GM18907 (cell line): ENCODE measurements around the gene RAB13.
"Not testable (repeated sequence)": the region's sequence is repeated elsewhere in the genome, so short reads cannot be mapped to it uniquely, and the experiment has no call there.

Source experiments
- ATAC-seq: cut with Tn5 transposase; IDR thresholded peaks from one replicate; pipeline ENCODE4 v1.9.1; 2021; ENCODE audit warnings: mild to moderate bottlenecking, moderate library complexity; ENCODE audit not compliant: unreplicated experiment

RAB13 gene

GRCh38 chr1:153985941-153986761 is at the start of gene RAB13:
Gene RAB13 (minus strand): TSS chr1:153986339. CDS start chr1:153986236, 103 bp downstream.
- ATAC-seq: no peak

- not testable (repeated sequence) for ATAC-seq
These were observed 47.6 kb upstream of the RAB13 start for GRCh38 chr1:154033697-154034096.

- ATAC-seq: no peak
These were observed 33.8 kb upstream of the RAB13 start for GRCh38 chr1:154019940-154020339.

- no peak for ATAC-seq
These were observed 33.1 kb upstream of the RAB13 start for GRCh38 chr1:154019269-154019668.

GRCh38 chr1:154014154-154014907 is 28.2 kb upstream of the RAB13 start:
- ATAC-seq: no peak

GRCh38 chr1:154012543-154012942 is 26.4 kb upstream of the RAB13 start:
- not testable (repeated sequence) for ATAC-seq

GRCh38 chr1:154012129-154012528 is 26.0 kb upstream of the RAB13 start:
- ATAC-seq: no peak

- no peak for ATAC-seq
These were observed 20.0 kb upstream of the RAB13 start for GRCh38 chr1:154006136-154006535.

GRCh38 chr1:154000420-154000819 is 14.3 kb upstream of the RAB13 start:
- ATAC-seq: no peak

GRCh38 chr1:153996882-153997281 is 10.7 kb upstream of the RAB13 start:
- ATAC-seq: not testable (repeated sequence)

- no peak for ATAC-seq
These were observed 9.5 kb upstream of the RAB13 start for GRCh38 chr1:153995640-153996039.

- ATAC-seq: no peak
These were observed 9.1 kb upstream of the RAB13 start for GRCh38 chr1:153995202-153995601.

- ATAC-seq: no peak
These were observed 5.7 kb upstream of the RAB13 start for GRCh38 chr1:153991806-153992205.

- no peak for ATAC-seq
These were observed 5.1 kb upstream of the RAB13 start for GRCh38 chr1:153991151-153991630.

- ATAC-seq: peak; percentile 80
These were observed 4.5 kb upstream of the RAB13 start, which contains the start of gene RPS27 for GRCh38 chr1:153990468-153991150. Gene RPS27 (plus strand): TSS chr1:153990762. CDS start chr1:153990797, 35 bp downstream.

GRCh38 chr1:153987621-153988020 is 1.5 kb upstream of the RAB13 start:
- no peak for ATAC-seq

GRCh38 chr1:153985341-153985912 is 712 bp downstream of the RAB13 start:
- no peak for ATAC-seq

GRCh38 chr1:153984123-153984894 is 1.8 kb downstream of the RAB13 start:
- ATAC-seq: no peak

- not testable (repeated sequence) for ATAC-seq
These were observed 4.4 kb downstream of the RAB13 start for GRCh38 chr1:153981735-153982134.

GRCh38 chr1:153979091-153979490 is 7.0 kb downstream of the RAB13 start:
- not testable (repeated sequence) for ATAC-seq
